D721Med (cell line): Measurements from ENCODE around the gene GPR137.

Experiments used
- DNase-seq: peaks from one replicate; pipeline ENCODE4 v3.0.0; 2011; ENCODE audit warnings: low spot score; ENCODE audit not compliant: insufficient read length
- FAIRE-seq: peaks from 2 replicates; lab custom pipeline; 2011; peaks lifted over from hg19 to GRCh38; lab: Jason Lieb, UNC
- TF ChIP-seq, protein P1 (sequence below): IDR thresholded peaks from 2 replicates; pipeline ENCODE4 v1.5.1; 2012; ENCODE audit warnings: mild to moderate bottlenecking, control low read depth; ENCODE audit not compliant: insufficient read depth; ENCODE audit errors: missing control alignments

Gene GPR137

DNA sequence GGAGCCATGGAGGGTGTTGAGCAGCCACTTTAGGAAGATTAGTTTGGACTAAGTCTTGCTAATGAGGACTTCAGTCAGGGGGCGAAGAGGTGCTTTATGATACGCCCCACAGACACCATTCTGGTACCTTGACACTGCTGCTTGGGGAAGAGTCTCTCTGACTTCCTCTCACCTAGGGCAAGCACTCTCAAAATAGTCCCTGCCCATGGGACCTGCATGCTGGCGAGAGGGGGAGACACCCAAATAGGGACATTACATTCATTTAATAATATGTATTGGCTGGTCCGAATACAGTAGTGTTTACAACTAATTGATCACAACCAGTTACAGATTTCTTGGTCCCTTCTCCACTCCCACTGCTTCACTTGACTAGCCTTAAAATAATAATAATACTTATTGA, 10.1 kb downstream of the GPR137 start:
- FAIRE-seq = no peak
- TF ChIP-seq, protein P1, sequence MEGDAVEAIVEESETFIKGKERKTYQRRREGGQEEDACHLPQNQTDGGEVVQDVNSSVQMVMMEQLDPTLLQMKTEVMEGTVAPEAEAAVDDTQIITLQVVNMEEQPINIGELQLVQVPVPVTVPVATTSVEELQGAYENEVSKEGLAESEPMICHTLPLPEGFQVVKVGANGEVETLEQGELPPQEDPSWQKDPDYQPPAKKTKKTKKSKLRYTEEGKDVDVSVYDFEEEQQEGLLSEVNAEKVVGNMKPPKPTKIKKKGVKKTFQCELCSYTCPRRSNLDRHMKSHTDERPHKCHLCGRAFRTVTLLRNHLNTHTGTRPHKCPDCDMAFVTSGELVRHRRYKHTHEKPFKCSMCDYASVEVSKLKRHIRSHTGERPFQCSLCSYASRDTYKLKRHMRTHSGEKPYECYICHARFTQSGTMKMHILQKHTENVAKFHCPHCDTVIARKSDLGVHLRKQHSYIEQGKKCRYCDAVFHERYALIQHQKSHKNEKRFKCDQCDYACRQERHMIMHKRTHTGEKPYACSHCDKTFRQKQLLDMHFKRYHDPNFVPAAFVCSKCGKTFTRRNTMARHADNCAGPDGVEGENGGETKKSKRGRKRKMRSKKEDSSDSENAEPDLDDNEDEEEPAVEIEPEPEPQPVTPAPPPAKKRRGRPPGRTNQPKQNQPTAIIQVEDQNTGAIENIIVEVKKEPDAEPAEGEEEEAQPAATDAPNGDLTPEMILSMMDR = no peak
- DNase-seq = no peak

DNA sequence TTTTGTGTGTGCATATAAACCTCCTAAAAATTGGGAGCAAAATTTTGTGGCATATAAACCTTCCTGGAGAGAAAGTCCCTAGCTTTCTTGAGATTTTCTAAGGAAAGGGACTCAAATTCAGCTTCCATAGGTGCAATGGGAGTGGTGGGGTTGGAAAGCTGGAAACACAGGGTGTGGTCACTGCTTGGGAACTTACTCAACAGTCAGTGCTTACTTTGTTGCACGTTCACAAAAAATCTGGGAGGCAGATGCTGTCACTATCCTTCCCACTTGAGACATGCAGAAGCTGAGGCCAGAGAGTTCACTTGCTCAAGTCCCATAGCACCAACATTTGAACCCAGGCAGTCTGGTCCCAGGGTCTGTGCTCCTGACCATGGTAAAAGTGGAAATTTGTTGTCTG, 10.6 kb downstream of the GPR137 start:
- no peak for DNase-seq
- FAIRE-seq = no peak
- TF ChIP-seq, protein P1 = no peak

DNA sequence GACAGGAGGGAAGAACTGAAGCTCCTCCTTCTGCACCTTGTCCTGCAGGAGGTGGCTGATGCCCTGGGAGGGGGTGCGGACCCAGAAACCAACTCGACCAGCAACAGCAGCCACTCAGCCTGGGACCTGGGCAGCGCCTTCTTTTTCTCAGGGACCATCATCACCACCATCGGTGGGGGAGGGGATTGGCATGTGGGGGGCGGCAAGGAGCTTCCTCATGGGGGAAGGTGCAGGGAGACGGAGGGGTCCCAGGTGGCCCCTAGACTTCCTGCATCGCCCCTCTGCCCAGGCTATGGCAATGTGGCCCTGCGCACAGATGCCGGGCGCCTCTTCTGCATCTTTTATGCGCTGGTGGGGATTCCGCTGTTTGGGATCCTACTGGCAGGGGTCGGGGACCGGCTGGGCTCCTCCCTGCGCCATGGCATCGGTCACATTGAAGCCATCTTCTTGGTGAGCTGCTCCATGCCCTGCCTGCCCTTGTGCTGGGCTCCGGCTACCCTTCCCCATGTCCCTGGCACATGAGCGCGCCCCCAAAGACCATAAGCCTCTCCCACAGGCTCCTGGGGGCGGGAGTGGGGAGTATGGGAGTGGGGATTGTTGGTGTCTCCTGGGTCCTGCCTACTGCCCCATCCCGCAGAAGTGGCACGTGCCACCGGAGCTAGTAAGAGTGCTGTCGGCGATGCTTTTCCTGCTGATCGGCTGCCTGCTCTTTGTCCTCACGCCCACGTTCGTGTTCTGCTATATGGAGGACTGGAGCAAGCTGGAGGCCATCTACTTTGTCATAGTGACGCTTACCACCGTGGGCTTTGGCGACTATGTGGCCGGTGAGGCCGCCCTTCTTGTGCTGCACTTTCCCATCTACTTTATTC, 11.4 kb downstream of the GPR137 start:
- TF ChIP-seq, protein P1 = no peak
- FAIRE-seq (no peak), DNase-seq (no peak)

DNA sequence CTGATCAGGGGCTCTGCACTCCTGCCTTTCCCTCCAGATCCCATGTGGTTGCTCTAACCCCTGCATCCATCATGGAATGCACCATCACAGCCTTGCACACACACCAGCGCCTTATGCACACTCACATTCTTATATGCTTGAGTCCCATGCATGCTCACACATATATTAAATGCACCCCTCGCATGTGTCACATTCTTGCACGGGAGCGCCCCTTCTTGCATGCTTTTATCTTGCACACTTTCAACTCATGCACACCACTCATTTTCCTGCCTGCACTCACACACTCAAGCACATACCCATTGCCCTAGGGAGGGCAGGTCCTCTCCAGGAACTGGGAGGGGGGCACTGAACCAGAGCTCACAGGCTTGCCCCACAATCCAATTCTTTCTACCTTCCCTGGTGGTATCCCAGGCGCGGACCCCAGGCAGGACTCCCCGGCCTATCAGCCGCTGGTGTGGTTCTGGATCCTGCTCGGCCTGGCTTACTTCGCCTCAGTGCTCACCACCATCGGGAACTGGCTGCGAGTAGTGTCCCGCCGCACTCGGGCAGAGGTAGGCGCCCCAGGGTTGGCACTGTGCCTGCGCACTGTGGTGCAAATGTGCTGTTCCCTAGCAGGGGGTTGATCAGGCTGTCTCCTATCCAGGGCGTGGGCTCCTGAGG, 12.2 kb downstream of the GPR137 start:
- FAIRE-seq (no peak), DNase-seq (no peak)
- TF ChIP-seq, protein P1 = no peak

DNA sequence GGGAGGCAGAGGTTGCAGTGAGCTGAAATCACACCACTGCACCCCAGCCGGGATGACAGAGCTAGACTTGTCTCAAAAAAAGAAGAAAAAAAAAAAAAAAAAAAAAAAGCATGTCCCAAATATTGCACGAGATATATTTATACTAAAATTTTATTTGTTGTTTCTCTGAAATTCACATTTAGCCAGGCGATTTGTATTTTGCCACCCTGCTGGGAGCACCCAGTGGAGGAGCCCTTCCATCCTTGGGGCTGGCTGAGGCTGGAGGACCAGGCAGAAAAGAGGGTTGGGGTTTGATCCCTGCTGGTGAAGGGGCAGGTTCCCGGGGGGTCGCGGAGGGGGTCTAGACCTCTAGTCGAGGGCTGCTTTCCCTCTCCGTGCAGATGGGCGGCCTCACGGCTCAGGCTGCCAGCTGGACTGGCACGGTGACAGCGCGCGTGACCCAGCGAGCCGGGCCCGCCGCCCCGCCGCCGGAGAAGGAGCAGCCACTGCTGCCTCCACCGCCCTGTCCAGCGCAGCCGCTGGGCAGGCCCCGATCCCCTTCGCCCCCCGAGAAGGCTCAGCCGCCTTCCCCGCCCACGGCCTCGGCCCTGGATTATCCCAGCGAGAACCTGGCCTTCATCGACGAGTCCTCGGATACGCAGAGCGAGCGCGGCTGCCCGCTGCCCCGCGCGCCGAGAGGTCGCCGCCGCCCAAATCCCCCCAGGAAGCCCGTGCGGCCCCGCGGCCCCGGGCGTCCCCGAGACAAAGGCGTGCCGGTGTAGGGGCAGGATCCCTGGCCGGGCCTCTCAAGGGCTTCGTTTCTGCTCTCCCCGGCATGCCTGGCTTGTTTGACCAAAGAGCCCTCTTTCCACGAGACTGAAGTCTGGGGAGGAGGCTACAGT, 13.6 kb downstream of the GPR137 start:
- TF ChIP-seq, protein P1 = no peak
- DNase-seq = no peak
- FAIRE-seq = no peak

DNA sequence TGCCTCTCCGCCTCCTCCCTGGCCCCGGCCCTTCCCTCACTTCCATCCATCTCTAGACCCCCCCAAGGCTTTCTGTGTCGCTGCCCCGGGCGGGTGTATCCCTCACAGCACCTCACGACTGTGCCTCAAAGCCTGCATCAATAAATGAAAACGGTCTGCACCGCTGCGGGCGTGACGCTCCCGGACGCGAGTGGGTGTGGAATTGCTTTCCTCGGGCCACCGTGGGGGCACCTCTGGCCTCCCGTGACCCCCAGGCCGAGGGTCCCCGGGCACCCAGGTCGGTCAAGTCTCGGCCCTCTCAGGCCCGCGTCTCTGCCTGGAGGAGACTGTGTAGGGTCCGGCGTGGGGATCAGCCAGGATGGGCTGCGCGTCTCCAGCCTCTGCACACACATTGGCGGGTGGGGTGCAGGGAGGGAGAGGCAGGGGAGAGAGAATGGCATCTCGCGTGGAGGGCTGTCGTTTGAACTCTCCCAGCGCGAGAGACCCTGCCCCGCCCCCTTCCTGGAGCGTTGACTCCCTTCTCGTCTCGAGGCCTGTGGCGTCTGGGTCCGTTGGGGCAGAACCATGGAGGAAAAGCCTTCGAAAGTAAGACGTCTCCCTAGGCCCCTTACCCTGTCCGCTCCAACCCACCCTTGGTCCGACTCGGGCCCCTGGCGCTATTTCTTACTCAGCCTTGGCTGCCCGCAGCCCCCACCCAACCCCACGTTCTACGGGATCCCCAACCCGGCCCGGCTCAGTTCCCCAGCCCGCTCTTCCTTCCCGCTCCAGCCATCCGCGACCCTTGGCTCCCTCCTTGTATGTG, 14.4 kb downstream of the GPR137 start, which contains the start of gene CATSPERZ:
Gene CATSPERZ, plus strand, starts transcription at position 512 of the 802 bp plus-strand sequence. Its CDS starts 53 bp downstream, at position 565.
- DNase-seq = no peak
- TF ChIP-seq, protein P1 = no peak
- FAIRE-seq = no peak
